ENCODE results near the gene RESP18. TPM values are rescaled to one million over a fixed set of nuclear protein-coding genes. Genes with fewer than 3 reads are reported as not detected.

Gene RESP18
- polyA plus RNA-seq, 2 of the 4 experiments (the other 2 are of a cell fraction), result not detected

- TF ChIP-seq, protein P1, sequence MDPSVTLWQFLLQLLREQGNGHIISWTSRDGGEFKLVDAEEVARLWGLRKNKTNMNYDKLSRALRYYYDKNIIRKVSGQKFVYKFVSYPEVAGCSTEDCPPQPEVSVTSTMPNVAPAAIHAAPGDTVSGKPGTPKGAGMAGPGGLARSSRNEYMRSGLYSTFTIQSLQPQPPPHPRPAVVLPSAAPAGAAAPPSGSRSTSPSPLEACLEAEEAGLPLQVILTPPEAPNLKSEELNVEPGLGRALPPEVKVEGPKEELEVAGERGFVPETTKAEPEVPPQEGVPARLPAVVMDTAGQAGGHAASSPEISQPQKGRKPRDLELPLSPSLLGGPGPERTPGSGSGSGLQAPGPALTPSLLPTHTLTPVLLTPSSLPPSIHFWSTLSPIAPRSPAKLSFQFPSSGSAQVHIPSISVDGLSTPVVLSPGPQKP (IDR thresholded peaks at IDR 0.05; ENCODE audit: low read depth, low read length), result no peak
- no peak for TF ChIP-seq FOSL2 (IDR thresholded peaks at IDR 0.05)
- 0 out of 2 replicates have a peak, but pooled peaks have one; percentile 7 for TF ChIP-seq FOSL2 (CRISPR knock-in tag; IDR thresholded peaks at IDR 0.05)
- TF ChIP-seq SREBF2 (IDR thresholded peaks at IDR 0.05), result no peak
- TF ChIP-seq POLR2AphosphoS2 (conservative IDR thresholded peaks at IDR 0.05; ENCODE audit: low read length), result no peak
- TF ChIP-seq ZSCAN20 (CRISPR knock-in tag; IDR thresholded peaks at IDR 0.05), result no peak
- no peak for TF ChIP-seq RFX5 (IDR thresholded peaks at IDR 0.05)
- no peak for TF ChIP-seq CHD4 (IDR thresholded peaks at IDR 0.05; ENCODE audit: borderline replicate concordance)
- TF ChIP-seq EHF (CRISPR knock-in tag; IDR thresholded peaks at IDR 0.05), result no peak
- no peak for TF ChIP-seq NPAS2 (CRISPR knock-in tag; IDR thresholded peaks at IDR 0.05; ENCODE audit: borderline replicate concordance)
- TF ChIP-seq POLR2A (IDR thresholded peaks at IDR 0.05; ENCODE audit: low read length), result no peak
- TF ChIP-seq ESRRA (IDR thresholded peaks at IDR 0.05; ENCODE audit: borderline replicate concordance, low read length), result no peak
- no peak for TF ChIP-seq TFCP2L1 (CRISPR knock-in tag; IDR thresholded peaks at IDR 0.05)
- TF ChIP-seq HOXB5 (CRISPR knock-in tag; IDR thresholded peaks at IDR 0.05), result peak; percentile 12; the same call in 1 of the 2 replicates
- no peak for TF ChIP-seq JUNB (IDR thresholded peaks at IDR 0.05)
- no peak for TF ChIP-seq EP300 (IDR thresholded peaks at IDR 0.05)
- TF ChIP-seq HOXA7 (CRISPR knock-in tag; IDR thresholded peaks at IDR 0.05), result no peak
- TF ChIP-seq BHLHE40 (IDR thresholded peaks at IDR 0.05; ENCODE audit: low read depth, low read length), result no peak
- TF ChIP-seq TP53 (CRISPR knock-in tag; IDR thresholded peaks at IDR 0.05), result no peak
- TF ChIP-seq, protein P2, sequence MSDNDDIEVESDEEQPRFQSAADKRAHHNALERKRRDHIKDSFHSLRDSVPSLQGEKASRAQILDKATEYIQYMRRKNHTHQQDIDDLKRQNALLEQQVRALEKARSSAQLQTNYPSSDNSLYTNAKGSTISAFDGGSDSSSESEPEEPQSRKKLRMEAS (IDR thresholded peaks at IDR 0.05), result peak; percentile 30; the same call in 1 of the 2 replicates
- no peak for TF ChIP-seq EHMT2 (IDR thresholded peaks at IDR 0.05; ENCODE audit: low read depth)
- peak; percentile 66 for TF ChIP-seq SMC3 (IDR thresholded peaks at IDR 0.05)
- TF ChIP-seq ZFP36 (IDR thresholded peaks at IDR 0.05; ENCODE audit: borderline replicate concordance, partially characterized antibody), result no peak
- TF ChIP-seq RNF2 (IDR thresholded peaks at IDR 0.05; ENCODE audit: borderline replicate concordance, low read depth), result no peak
- TF ChIP-seq HOXB13 (CRISPR knock-in tag; IDR thresholded peaks at IDR 0.05; ENCODE audit: low read depth), result no peak
- TF ChIP-seq FOSB (CRISPR knock-in tag; IDR thresholded peaks at IDR 0.05), result no peak
- TF ChIP-seq CEBPB (IDR thresholded peaks at IDR 0.05), result no peak
- no peak for TF ChIP-seq ZC3H11A (IDR thresholded peaks at IDR 0.05)
- peak; percentile 73 for TF ChIP-seq RAD21 (conservative IDR thresholded peaks at IDR 0.05 in 1 of 2, IDR thresholded peaks at IDR 0.05 in 1 of 2)
- TF ChIP-seq CBX2 (IDR thresholded peaks at IDR 0.05; ENCODE audit: borderline replicate concordance, low read depth), result no peak
- no peak for TF ChIP-seq MAZ (IDR thresholded peaks at IDR 0.05; ENCODE audit: borderline replicate concordance, low read depth, low read length)
Observed at GRCh38 chr2:219277703-219278654, 54.6 kb downstream of the RESP18 start (continued).

Small RNAs within 50 kb of the gene (small RNA-seq; reads per million reads assigned to genes)
- gene AC053503.3 (0 reads per million in 6 experiments), gene MIR153-1 (0 to 4.8 (median 0.02) reads per million in 6 experiments)

Other genes with a start within 250 kb of the RESP18 start
- 31.8 and 34.7 TPM in 2 replicates for gene NHEJ1, start 171.9 kb downstream of the RESP18 start, polyA plus RNA-seq (2011; rRNA removed)
- gene NHEJ1, start 171.9 kb downstream of the RESP18 start, polyA plus RNA-seq (2017; fragmentation: RNase III; extraction: RNeasy Plus Mini Kit Qiagen cat#74134 plus additional on column Dnase treatment), result 18.5 to 19.1 TPM (median 18.8 TPM) in 3 replicates
- gene SLC23A3, start 162.7 kb downstream of the RESP18 start, polyA plus RNA-seq (2011; rRNA removed), result 0.39 and 0.66 TPM in 2 replicates
- 0.80 to 0.90 TPM (median 0.83 TPM) in 3 replicates for gene SLC23A3, start 162.7 kb downstream of the RESP18 start, polyA plus RNA-seq (2017; fragmentation: RNase III; extraction: RNeasy Plus Mini Kit Qiagen cat#74134 plus additional on column Dnase treatment)
- 22.1 and 27.6 TPM in 2 replicates for gene CNPPD1, start 155.8 kb downstream of the RESP18 start, polyA plus RNA-seq (2011; rRNA removed)
- 22.4 to 24.0 TPM (median 23.6 TPM) in 3 replicates for gene CNPPD1, start 155.8 kb downstream of the RESP18 start, polyA plus RNA-seq (2017; fragmentation: RNase III; extraction: RNeasy Plus Mini Kit Qiagen cat#74134 plus additional on column Dnase treatment)
- 67.5 and 83.2 TPM in 2 replicates for gene RETREG2, start 154.5 kb downstream of the RESP18 start, polyA plus RNA-seq (2011; rRNA removed)
- 42.7 to 53.3 TPM (median 52.8 TPM) in 3 replicates for gene RETREG2, start 154.5 kb downstream of the RESP18 start, polyA plus RNA-seq (2017; fragmentation: RNase III; extraction: RNeasy Plus Mini Kit Qiagen cat#74134 plus additional on column Dnase treatment)
- gene ZFAND2B, start 126.0 kb downstream of the RESP18 start, polyA plus RNA-seq (2011; rRNA removed), result 29.1 and 30.3 TPM in 2 replicates
- 18.8 to 21.2 TPM (median 19.0 TPM) in 3 replicates for gene ZFAND2B, start 126.0 kb downstream of the RESP18 start, polyA plus RNA-seq (2017; fragmentation: RNase III; extraction: RNeasy Plus Mini Kit Qiagen cat#74134 plus additional on column Dnase treatment)
- gene ABCB6, start 113.8 kb downstream of the RESP18 start, polyA plus RNA-seq (2011; rRNA removed), result 62.5 and 71.0 TPM in 2 replicates
- 48.8 to 55.0 TPM (median 51.3 TPM) in 3 replicates for gene ABCB6, start 113.8 kb downstream of the RESP18 start, polyA plus RNA-seq (2017; fragmentation: RNase III; extraction: RNeasy Plus Mini Kit Qiagen cat#74134 plus additional on column Dnase treatment)
- gene ATG9A, start 103.1 kb downstream of the RESP18 start, polyA plus RNA-seq (2011; rRNA removed), result 75.2 and 115 TPM in 2 replicates
- 34.6 to 41.9 TPM (median 39.2 TPM) in 3 replicates for gene ATG9A, start 103.1 kb downstream of the RESP18 start, polyA plus RNA-seq (2017; fragmentation: RNase III; extraction: RNeasy Plus Mini Kit Qiagen cat#74134 plus additional on column Dnase treatment)
- 29.5 and 30.3 TPM in 2 replicates for gene ANKZF1, start 102.9 kb downstream of the RESP18 start, polyA plus RNA-seq (2011; rRNA removed)
- gene ANKZF1, start 102.9 kb downstream of the RESP18 start, polyA plus RNA-seq (2017; fragmentation: RNase III; extraction: RNeasy Plus Mini Kit Qiagen cat#74134 plus additional on column Dnase treatment), result 17.7 to 25.1 TPM (median 23.2 TPM) in 3 replicates
- 8.7 and 10.0 TPM in 2 replicates for gene GLB1L, start 87.3 kb downstream of the RESP18 start, polyA plus RNA-seq (2011; rRNA removed)
- 5.8 to 8.0 TPM (median 5.9 TPM) in 3 replicates for gene GLB1L, start 87.3 kb downstream of the RESP18 start, polyA plus RNA-seq (2017; fragmentation: RNase III; extraction: RNeasy Plus Mini Kit Qiagen cat#74134 plus additional on column Dnase treatment)
- gene STK16, start 87.3 kb downstream of the RESP18 start, polyA plus RNA-seq (2011; rRNA removed), result 43.3 and 53.0 TPM in 2 replicates
- gene STK16, start 87.3 kb downstream of the RESP18 start, polyA plus RNA-seq (2017; fragmentation: RNase III; extraction: RNeasy Plus Mini Kit Qiagen cat#74134 plus additional on column Dnase treatment), result 36.9 to 40.4 TPM (median 37.0 TPM) in 3 replicates
- gene TUBA4B, start 79.5 kb downstream of the RESP18 start, polyA plus RNA-seq (2011; rRNA removed), result 0.94 and 1.3 TPM in 2 replicates
- 0.55 to 0.73 TPM (median 0.71 TPM) in 3 replicates for gene TUBA4B, start 79.5 kb downstream of the RESP18 start, polyA plus RNA-seq (2017; fragmentation: RNase III; extraction: RNeasy Plus Mini Kit Qiagen cat#74134 plus additional on column Dnase treatment)
- 222 and 251 TPM in 2 replicates for gene TUBA4A, start 78.8 kb downstream of the RESP18 start, polyA plus RNA-seq (2011; rRNA removed)
- 450 to 495 TPM (median 462 TPM) in 3 replicates for gene TUBA4A, start 78.8 kb downstream of the RESP18 start, polyA plus RNA-seq (2017; fragmentation: RNase III; extraction: RNeasy Plus Mini Kit Qiagen cat#74134 plus additional on column Dnase treatment)
- 25.6 and 31.0 TPM in 2 replicates for gene DNAJB2, start 53.4 kb downstream of the RESP18 start, polyA plus RNA-seq (2011; rRNA removed)
- gene DNAJB2, start 53.4 kb downstream of the RESP18 start, polyA plus RNA-seq (2017; fragmentation: RNase III; extraction: RNeasy Plus Mini Kit Qiagen cat#74134 plus additional on column Dnase treatment), result 37.5 to 55.5 TPM (median 53.7 TPM) in 3 replicates
- gene PTPRN, start 23.3 kb downstream of the RESP18 start, polyA plus RNA-seq (2011; rRNA removed), result 0.44 and 0.62 TPM in 2 replicates
- gene PTPRN, start 23.3 kb downstream of the RESP18 start, polyA plus RNA-seq (2017; fragmentation: RNase III; extraction: RNeasy Plus Mini Kit Qiagen cat#74134 plus additional on column Dnase treatment), result 0.90 to 1.1 TPM (median 0.97 TPM) in 3 replicates
- 29.0 and 38.4 TPM in 2 replicates for gene DNPEP, start 55.2 kb upstream of the RESP18 start, polyA plus RNA-seq (2011; rRNA removed)
- 40.8 to 42.8 TPM (median 40.9 TPM) in 3 replicates for gene DNPEP, start 55.2 kb upstream of the RESP18 start, polyA plus RNA-seq (2017; fragmentation: RNase III; extraction: RNeasy Plus Mini Kit Qiagen cat#74134 plus additional on column Dnase treatment)
- gene DES, start 85.6 kb upstream of the RESP18 start, polyA plus RNA-seq (2011; rRNA removed), result 0.06 and 0.20 TPM in 2 replicates
- gene DES, start 85.6 kb upstream of the RESP18 start, polyA plus RNA-seq (2017; fragmentation: RNase III; extraction: RNeasy Plus Mini Kit Qiagen cat#74134 plus additional on column Dnase treatment), result 0.09 TPM in 1 of 3 replicates, not detected in the others
- 2.3 TPM in 2 replicates for gene SPEG, start 102.1 kb upstream of the RESP18 start, polyA plus RNA-seq (2011; rRNA removed)
- 9.3 to 13.0 TPM (median 11.5 TPM) in 3 replicates for gene SPEG, start 102.1 kb upstream of the RESP18 start, polyA plus RNA-seq (2017; fragmentation: RNase III; extraction: RNeasy Plus Mini Kit Qiagen cat#74134 plus additional on column Dnase treatment)
- 46.2 and 55.3 TPM in 2 replicates for gene GMPPA, start 166.1 kb upstream of the RESP18 start, polyA plus RNA-seq (2011; rRNA removed)
- 31.3 to 38.4 TPM (median 36.2 TPM) in 3 replicates for gene GMPPA, start 166.1 kb upstream of the RESP18 start, polyA plus RNA-seq (2017; fragmentation: RNase III; extraction: RNeasy Plus Mini Kit Qiagen cat#74134 plus additional on column Dnase treatment)
- 0.04 and 0.13 TPM in 2 replicates for gene ASIC4, start 181.7 kb upstream of the RESP18 start, polyA plus RNA-seq (2011; rRNA removed)
- 0.07 to 0.08 TPM in 2 of 3 replicates, not detected in the other for gene ASIC4, start 181.7 kb upstream of the RESP18 start, polyA plus RNA-seq (2017; fragmentation: RNase III; extraction: RNeasy Plus Mini Kit Qiagen cat#74134 plus additional on column Dnase treatment)
- gene CHPF, start 211.1 kb upstream of the RESP18 start, polyA plus RNA-seq (2011; rRNA removed), result 9.0 and 10.2 TPM in 2 replicates
- gene CHPF, start 211.1 kb upstream of the RESP18 start, polyA plus RNA-seq (2017; fragmentation: RNase III; extraction: RNeasy Plus Mini Kit Qiagen cat#74134 plus additional on column Dnase treatment), result 11.8 to 15.1 TPM (median 14.8 TPM) in 3 replicates
- gene TMEM198, start 211.3 kb upstream of the RESP18 start, polyA plus RNA-seq (2011; rRNA removed), result 0.31 and 0.33 TPM in 2 replicates
- 0.26 to 0.42 TPM (median 0.37 TPM) in 3 replicates for gene TMEM198, start 211.3 kb upstream of the RESP18 start, polyA plus RNA-seq (2017; fragmentation: RNase III; extraction: RNeasy Plus Mini Kit Qiagen cat#74134 plus additional on column Dnase treatment)
- 14.4 and 15.6 TPM in 2 replicates for gene OBSL1, start 238.8 kb upstream of the RESP18 start, polyA plus RNA-seq (2011; rRNA removed)
- gene OBSL1, start 238.8 kb upstream of the RESP18 start, polyA plus RNA-seq (2017; fragmentation: RNase III; extraction: RNeasy Plus Mini Kit Qiagen cat#74134 plus additional on column Dnase treatment), result 22.2 to 33.8 TPM (median 31.8 TPM) in 3 replicates
- gene INHA, start 239.6 kb upstream of the RESP18 start, polyA plus RNA-seq (2011; rRNA removed), result 0.49 and 0.83 TPM in 2 replicates
- 0.35 to 0.83 TPM (median 0.72 TPM) in 3 replicates for gene INHA, start 239.6 kb upstream of the RESP18 start, polyA plus RNA-seq (2017; fragmentation: RNase III; extraction: RNeasy Plus Mini Kit Qiagen cat#74134 plus additional on column Dnase treatment)

All from A549 (cell line).